GM12874 (cell line): Measurements from ENCODE around the gene CISTR.

Experiments used
- CTCF ChIP-seq: IDR thresholded peaks from 2 replicates; pipeline ENCODE4 v1.5.1; 2011; ENCODE audit warnings: low read depth, mild to moderate bottlenecking, control low read depth, low read length, moderate library complexity; ENCODE audit not compliant: insufficient read depth

Gene CISTR

DNA sequence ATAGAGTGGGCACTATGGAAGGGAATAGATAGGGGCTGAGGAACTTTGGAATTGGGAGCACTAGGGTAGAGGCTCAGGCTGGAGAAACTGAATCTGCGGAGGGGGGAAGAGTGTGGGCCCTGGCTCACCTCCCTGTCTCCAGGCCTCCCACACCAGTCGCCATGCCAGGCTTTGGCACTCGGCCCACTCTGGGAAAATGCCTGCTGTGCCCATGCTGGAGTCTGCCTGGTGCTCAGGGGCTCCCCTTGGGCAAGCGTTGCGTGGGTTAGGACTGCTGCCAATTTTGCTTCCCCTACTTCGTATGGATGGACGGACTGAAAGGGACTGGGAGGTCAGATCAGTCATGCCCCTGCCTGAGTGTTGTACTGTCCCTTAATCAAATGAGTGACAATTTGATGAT, 34.6 kb upstream of the CISTR start:
- TF ChIP-seq CTCF = no peak

- no peak for TF ChIP-seq CTCF
These were observed 33.4 kb upstream of the CISTR start for GRCh38 chr12:53785161-53785560.

DNA sequence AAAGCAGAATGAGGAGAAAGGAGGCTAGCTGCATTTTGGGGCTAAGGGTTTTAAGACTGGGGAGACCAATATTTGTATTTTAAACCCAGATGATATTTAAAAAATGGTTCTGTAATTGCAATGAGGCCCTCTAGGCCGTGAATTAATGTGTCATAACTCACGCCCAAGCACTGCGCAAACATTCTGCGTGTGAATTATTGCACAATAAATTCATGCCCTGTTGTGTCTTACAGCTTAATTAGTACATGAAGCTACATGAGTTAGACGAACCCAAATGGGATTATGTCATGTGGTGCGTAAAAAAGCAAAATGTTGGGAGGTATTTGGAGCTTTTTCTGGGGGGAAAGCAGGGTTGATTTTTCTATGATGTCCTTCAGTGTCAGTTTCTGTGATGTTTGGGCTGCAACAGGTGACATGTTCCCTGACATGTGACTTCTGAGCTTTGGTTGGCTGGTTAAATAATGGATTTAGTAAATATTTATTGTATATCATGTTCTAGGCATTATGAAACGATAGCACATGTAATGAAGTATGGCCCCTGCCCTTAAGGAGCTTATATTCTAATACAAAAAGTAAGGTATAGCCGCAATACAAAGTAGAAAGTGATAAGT, 30.4 kb upstream of the CISTR start:
- no peak for TF ChIP-seq CTCF

DNA sequence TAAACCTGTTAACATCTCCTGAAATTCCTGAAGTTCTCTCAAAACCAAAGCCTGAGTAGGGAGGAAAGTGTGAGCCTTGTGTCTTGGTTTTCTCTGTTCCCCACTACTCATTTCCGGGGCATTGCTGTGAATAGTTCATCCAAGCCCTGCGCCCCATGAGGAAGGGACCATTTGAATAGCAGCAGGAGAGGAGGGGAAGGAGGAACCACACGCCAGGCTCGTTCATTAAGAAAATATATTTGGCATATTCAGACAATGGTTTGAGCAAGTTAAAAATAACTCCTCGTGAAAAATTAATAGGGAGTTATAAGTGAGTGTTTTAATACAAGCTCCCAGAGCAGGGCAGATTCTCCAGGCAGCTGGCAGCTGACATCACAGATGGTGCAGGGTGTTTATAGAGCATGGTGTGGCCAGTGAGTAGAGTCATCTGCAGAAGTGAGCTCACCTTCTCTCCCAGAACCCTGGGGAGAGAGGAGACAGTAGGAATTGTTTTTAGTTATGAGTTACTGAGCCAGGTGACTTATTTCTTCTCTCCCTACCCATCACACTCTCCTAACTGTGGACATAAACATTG, 29.5 kb upstream of the CISTR start:
- TF ChIP-seq CTCF = no peak

GRCh38 chr12:53780323-53780722, 28.5 kb upstream of the CISTR start:
- no peak for TF ChIP-seq CTCF

GRCh38 chr12:53777936-53778644, 26.3 kb upstream of the CISTR start:
- TF ChIP-seq CTCF = no peak

GRCh38 chr12:53777412-53777811, 25.6 kb upstream of the CISTR start:
- TF ChIP-seq CTCF = no peak
